Activated T-helper 1 cell treated with anti-CD3 and anti-CD28 coated beads, Interleukin-12 subunit alpha, Interleukin-12 subunit beta, Interleukin-2, Interleukin-4 antibody, amounts not matched to agents 30 ng/mL and 10 ng/mL and 1 ng/mL, durations not matched to agents 14 hours and 24 hours and 36 hours (primary cell): ENCODE results near the gene HSD17B13. TPM values are rescaled to one million over a fixed set of nuclear protein-coding genes. Genes with fewer than 3 reads are reported as not detected.
"Not testable (repeated sequence)": the region's sequence is repeated elsewhere in the genome, so short reads cannot be mapped to it uniquely, and the experiment has no call there.

Experiments used
- DNase-seq: peaks from one replicate; pipeline ENCODE4 v3.0.0; 2021; ENCODE audit warnings: low spot score
- H3K27ac Mint-ChIP-seq: one replicate; pipeline ENCODE4 v1.8.0; 2021; ENCODE audit warnings: mild to moderate bottlenecking, mixed read lengths
- H3K27me3 Mint-ChIP-seq: one replicate; pipeline ENCODE4 v1.8.0; 2022; ENCODE audit warnings: mild to moderate bottlenecking, moderate library complexity, mixed read lengths; ENCODE audit not compliant: insufficient read depth
- H3K36me3 Mint-ChIP-seq: one replicate; pipeline ENCODE4 v1.8.0; 2021; ENCODE audit warnings: low read depth, mixed read lengths
- H3K4me1 Mint-ChIP-seq: one replicate; pipeline ENCODE4 v1.8.0; 2021; ENCODE audit warnings: low read depth, mixed read lengths
- H3K4me3 Mint-ChIP-seq: one replicate; pipeline ENCODE4 v1.8.0; 2021; ENCODE audit warnings: mild to moderate bottlenecking, moderate library complexity, mixed read lengths
- H3K9me3 Mint-ChIP-seq: one replicate; pipeline ENCODE4 v1.8.0; 2021; ENCODE audit warnings: mixed read lengths
- intact Hi-C: fragments of 100-400 bp; cut with micrococcal nuclease; formaldehyde crosslinking; loops from one replicate; pipeline ENCODE4 v1.15.1; 2024
- total RNA-seq: library from RNA; stranded (reverse); gene quantifications from 2 replicates; pipeline ENCODE4 v1.2.3, GENCODE V29; 2022

HSD17B13 gene
- total RNA-seq, 1 donor from 2014 or later, result not detected

- Mint-ChIP-seq H3K36me3 (peaks cover 22% of the 10 kb centered on the region), H3K9me3 (peaks cover 16% of the 10 kb centered on the region)
- H3K27me3 Mint-ChIP-seq, DNase-seq, intact Hi-C loops, H3K4me1 Mint-ChIP-seq, H3K4me3 Mint-ChIP-seq, H3K27ac Mint-ChIP-seq: not testable (repeated sequence)
These were observed 19.4 kb upstream of the HSD17B13 start for GRCh38 chr4:87341954-87342635.

GRCh38 chr4:87339440-87339839 is 16.8 kb upstream of the HSD17B13 start:
- H3K4me1 Mint-ChIP-seq, result no peaks in the 10 kb centered on the region
- H3K27me3 Mint-ChIP-seq, result no peaks in the 10 kb centered on the region
- peaks cover 3% of the 10 kb centered on the region for H3K9me3 Mint-ChIP-seq
- no peak for DNase-seq
- intact Hi-C loops, result no loop called here
- H3K4me3 Mint-ChIP-seq, result no peak overlapping the region
- H3K36me3 Mint-ChIP-seq, result peaks cover 11% of the 10 kb centered on the region
- no peak overlapping the region for H3K27ac Mint-ChIP-seq

- DNase-seq, result no peak
- intact Hi-C loops, result no loop called here
- no peak overlapping the region for H3K4me3 Mint-ChIP-seq
- peaks cover 10% of the 10 kb centered on the region for H3K36me3 Mint-ChIP-seq
- no peaks in the 10 kb centered on the region for H3K27me3 Mint-ChIP-seq
- no peak overlapping the region for H3K27ac Mint-ChIP-seq
- H3K4me1 Mint-ChIP-seq, result no peaks in the 10 kb centered on the region
- peaks cover 19% of the 10 kb centered on the region for H3K9me3 Mint-ChIP-seq
These were observed 14.7 kb upstream of the HSD17B13 start for GRCh38 chr4:87337361-87337760.

GRCh38 chr4:87333267-87333666 is 10.6 kb upstream of the HSD17B13 start:
- Mint-ChIP-seq H3K36me3 (peaks cover 5% of the 10 kb centered on the region), H3K27me3 (no peaks in the 10 kb centered on the region), H3K9me3 (peaks cover 32% of the 10 kb centered on the region), H3K27ac (no peak overlapping the region), H3K4me3 (no peak overlapping the region), H3K4me1 (no peaks in the 10 kb centered on the region)
- DNase-seq, result no peak
- intact Hi-C loops, result no loop called here

GRCh38 chr4:87330761-87331160 is 8.1 kb upstream of the HSD17B13 start:
- intact Hi-C loops, result no loop called here
- Mint-ChIP-seq H3K4me1 (no peaks in the 10 kb centered on the region), H3K4me3 (no peak overlapping the region), H3K27me3 (no peaks in the 10 kb centered on the region), H3K9me3 (peaks cover 32% of the 10 kb centered on the region), H3K27ac (no peak overlapping the region), H3K36me3 (peaks cover 2% of the 10 kb centered on the region)
- DNase-seq, result no peak

- Mint-ChIP-seq H3K9me3 (peaks cover 11% of the 10 kb centered on the region), H3K27me3 (peaks cover 3% of the 10 kb centered on the region), H3K4me1 (no peaks in the 10 kb centered on the region), H3K4me3 (no peak overlapping the region), H3K27ac (no peak overlapping the region), H3K36me3 (no peaks in the 10 kb centered on the region)
- no peak for DNase-seq
- intact Hi-C loops, result no loop called here
These were observed 4.5 kb upstream of the HSD17B13 start for GRCh38 chr4:87327136-87327535.

- no peak for DNase-seq
- Mint-ChIP-seq H3K4me1 (no peaks in the 10 kb centered on the region), H3K27ac (no peak overlapping the region), H3K27me3 (peaks cover 3% of the 10 kb centered on the region), H3K4me3 (no peak overlapping the region), H3K36me3 (no peaks in the 10 kb centered on the region), H3K9me3 (peaks cover 6% of the 10 kb centered on the region)
- intact Hi-C loops, result no loop called here
These were observed 3.8 kb upstream of the HSD17B13 start for GRCh38 chr4:87326460-87326859.

GRCh38 chr4:87321888-87322287 is 794 bp downstream of the HSD17B13 start:
- DNase-seq, result no peak
- Mint-ChIP-seq H3K4me1 (no peaks in the 10 kb centered on the region), H3K9me3 (no peaks in the 10 kb centered on the region), H3K4me3 (no peak overlapping the region), H3K27me3 (peaks cover 3% of the 10 kb centered on the region), H3K36me3 (no peaks in the 10 kb centered on the region), H3K27ac (no peak overlapping the region)
- intact Hi-C loops, result no loop called here

GRCh38 chr4:87317527-87317926 is 5.2 kb downstream of the HSD17B13 start:
- intact Hi-C loops, result no loop called here
- Mint-ChIP-seq H3K36me3 (no peaks in the 10 kb centered on the region), H3K27ac (no peak overlapping the region), H3K9me3 (no peaks in the 10 kb centered on the region), H3K27me3 (peaks cover under 1% of the 10 kb centered on the region), H3K4me3 (no peak overlapping the region), H3K4me1 (no peaks in the 10 kb centered on the region)
- no peak for DNase-seq

GRCh38 chr4:87316961-87317360 is 5.7 kb downstream of the HSD17B13 start:
- Mint-ChIP-seq H3K36me3 (no peaks in the 10 kb centered on the region), H3K27ac (no peak overlapping the region), H3K9me3 (no peaks in the 10 kb centered on the region), H3K4me1 (no peaks in the 10 kb centered on the region), H3K27me3 (no peaks in the 10 kb centered on the region), H3K4me3 (no peak overlapping the region)
- intact Hi-C loops, result no loop called here
- no peak for DNase-seq

- H3K9me3 Mint-ChIP-seq, H3K36me3 Mint-ChIP-seq, H3K4me1 Mint-ChIP-seq, intact Hi-C loops, H3K27me3 Mint-ChIP-seq, DNase-seq, H3K27ac Mint-ChIP-seq, H3K4me3 Mint-ChIP-seq: not testable (repeated sequence)
These were observed 7.7 kb downstream of the HSD17B13 start for GRCh38 chr4:87315000-87315399.

- no peak for DNase-seq
- intact Hi-C loops, result no loop called here
- H3K4me3 Mint-ChIP-seq, result no peak overlapping the region
- no peaks in the 10 kb centered on the region for H3K4me1 Mint-ChIP-seq
- no peaks in the 10 kb centered on the region for H3K9me3 Mint-ChIP-seq
- H3K27me3 Mint-ChIP-seq, result no peaks in the 10 kb centered on the region
- H3K36me3 Mint-ChIP-seq, result no peaks in the 10 kb centered on the region
- no peak overlapping the region for H3K27ac Mint-ChIP-seq
These were observed 8.9 kb downstream of the HSD17B13 start for GRCh38 chr4:87313756-87314155.

GRCh38 chr4:87311684-87312083 is 11.0 kb downstream of the HSD17B13 start:
- H3K27me3 Mint-ChIP-seq, result no peaks in the 10 kb centered on the region
- H3K4me3 Mint-ChIP-seq, result no peak overlapping the region
- H3K9me3 Mint-ChIP-seq, result no peaks in the 10 kb centered on the region
- H3K36me3 Mint-ChIP-seq, result no peaks in the 10 kb centered on the region
- DNase-seq, result no peak
- H3K27ac Mint-ChIP-seq, result no peak overlapping the region
- intact Hi-C loops, result no loop called here
- H3K4me1 Mint-ChIP-seq, result no peaks in the 10 kb centered on the region
